ENCODE measurements around the gene SNX19. TPM values are rescaled to one million over a fixed set of nuclear protein-coding genes. Genes with fewer than 3 reads are reported as not detected.

SNX19 gene
- total and polyA plus RNA-seq, 2 of the 4 experiments (the other 2 are of a cell fraction) = 35.9 to 113 TPM

DNA sequence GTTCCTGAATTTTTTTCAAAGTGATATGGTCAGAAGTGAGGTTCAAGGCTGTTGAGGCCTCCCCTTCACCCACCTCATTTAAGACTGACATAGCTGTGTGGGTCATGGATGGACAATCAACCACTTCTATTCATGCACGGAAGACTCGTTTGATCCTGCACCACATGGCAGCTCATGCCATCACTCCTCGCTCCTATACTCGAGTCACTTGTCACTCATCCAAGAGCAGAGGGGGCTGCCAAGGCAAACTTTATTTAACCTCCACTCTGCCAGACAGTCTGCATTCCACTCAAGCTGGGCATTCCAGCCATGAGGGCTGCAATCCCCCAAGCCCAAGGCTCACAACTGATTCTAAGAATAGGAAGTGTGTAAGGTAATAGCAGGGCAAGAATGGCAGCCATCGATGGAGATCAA is 34.1 kb downstream of the SNX19 start:
- 62% methylated on average over 2 of the region's 5 CpGs; no CpG with 5 or more reads in 1 of the 2 experiments for WGBS, 2 experiments (ENCODE audit: extremely low coverage in 2 of 2, insufficient read length in 1 of 2)
- peaks cover 10 to 34% of the 10 kb centered on the region in 2 experiments; a peak in 3 of 4 replicates for H3K79me1 ChIP-seq (ENCODE audit: low read depth in 1 of 2, low read length in 2 of 2)
- H3K4me1 ChIP-seq (ENCODE audit: control insufficient read depth, insufficient read depth, low read length) = peaks cover 4% of the 10 kb centered on the region; the same call in 1 of the 2 replicates
- H2AK5ac ChIP-seq (ENCODE audit: low read depth, low read length) = no peak overlapping the region; the same call in 1 of the 2 replicates
- H2BK120ac ChIP-seq (ENCODE audit: low read depth, low read length) = no peak overlapping the region
- no peaks in the 10 kb centered on the region for H3K27me3 ChIP-seq (ENCODE audit: control insufficient read depth, insufficient read depth, low read length)
- no peaks in the 10 kb centered on the region for H3K9me3 ChIP-seq (ENCODE audit: control insufficient read depth, insufficient read depth, low read length)
- H3K9ac ChIP-seq (ENCODE audit: low read depth, low read length) = no peak overlapping the region
- peaks cover 7% of the 10 kb centered on the region; the same call in 1 of the 2 replicates for H3K9me1 ChIP-seq (ENCODE audit: insufficient read depth, low read length)
- H4K5ac ChIP-seq (ENCODE audit: low read depth, low read length) = no peak overlapping the region
- no peak overlapping the region for H2AFZ ChIP-seq (replicated peaks; ENCODE audit: low read length, poor library complexity)
- intact Hi-C loops (cut with micrococcal nuclease) = loop anchor here (5.0 kb wide), 1 partner anchor 880 kb away; the partner anchor contains the start of gene PRDM10
- no peak overlapping the region for H3K18ac ChIP-seq (ENCODE audit: low read depth, low read length)
- H3K23ac ChIP-seq (ENCODE audit: low read depth, low read length) = no peak overlapping the region
- in situ Hi-C loops (cut with MboI; ENCODE audit: low sequenced_read_pairs) = no loop called here
- ATAC-seq (ENCODE audit: low read depth) (no peak), DNase-seq (no peak)
- ChIA-PET POLR2A (ENCODE audit: unreplicated experiment) (no interaction called here), CTCF (interaction anchor here (0.7 to 0.9 kb wide), 2 partner anchors 12 to 13 kb away, joined by 3 read pairs; no protein-coding TSS in a partner anchor)
- H4K91ac ChIP-seq (ENCODE audit: insufficient read depth, low read depth, low read length) = no peak overlapping the region
- H3K56ac ChIP-seq (ENCODE audit: extremely low read depth, insufficient read depth, low read length) = no peak overlapping the region
- TF ChIP-seq BHLHE40 (IDR thresholded peaks at IDR 0.05; ENCODE audit: low read depth, low read length) (no peak), CEBPB (IDR thresholded peaks at IDR 0.05; ENCODE audit: low read depth, low read length) (no peak), MXI1 (IDR thresholded peaks at IDR 0.05; ENCODE audit: borderline replicate concordance, low read depth, low read length) (no peak), MAFK (IDR thresholded peaks at IDR 0.05; ENCODE audit: low read depth, low read length) (no peak), POLR2A (IDR thresholded peaks at IDR 0.05; ENCODE audit: low read depth, low read length) (no peak)
- TF ChIP-seq, protein P1, sequence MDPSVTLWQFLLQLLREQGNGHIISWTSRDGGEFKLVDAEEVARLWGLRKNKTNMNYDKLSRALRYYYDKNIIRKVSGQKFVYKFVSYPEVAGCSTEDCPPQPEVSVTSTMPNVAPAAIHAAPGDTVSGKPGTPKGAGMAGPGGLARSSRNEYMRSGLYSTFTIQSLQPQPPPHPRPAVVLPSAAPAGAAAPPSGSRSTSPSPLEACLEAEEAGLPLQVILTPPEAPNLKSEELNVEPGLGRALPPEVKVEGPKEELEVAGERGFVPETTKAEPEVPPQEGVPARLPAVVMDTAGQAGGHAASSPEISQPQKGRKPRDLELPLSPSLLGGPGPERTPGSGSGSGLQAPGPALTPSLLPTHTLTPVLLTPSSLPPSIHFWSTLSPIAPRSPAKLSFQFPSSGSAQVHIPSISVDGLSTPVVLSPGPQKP (IDR thresholded peaks at IDR 0.05; ENCODE audit: borderline replicate concordance, low read depth, low read length) = no peak
- H2BK15ac ChIP-seq (ENCODE audit: low read depth, low read length) = no peak overlapping the region
- H3K27ac ChIP-seq (ENCODE audit: insufficient read depth, low read length) = no peak overlapping the region
- no peak overlapping the region for H2BK5ac ChIP-seq (ENCODE audit: low read depth, low read length, poor library complexity, severe bottlenecking)
- H4K20me1 ChIP-seq (ENCODE audit: insufficient read depth, low read length) = no peaks in the 10 kb centered on the region
- no TSS peak for BruUV-seq (replicated peaks)
- H3K4me2 ChIP-seq (ENCODE audit: low read depth, low read length) = no peak overlapping the region
- no peak overlapping the region for H2BK20ac ChIP-seq (ENCODE audit: low read depth, low read length)
- peaks cover 54% of the 10 kb centered on the region for H3K36me3 ChIP-seq (ENCODE audit: control insufficient read depth, insufficient read depth, low read length)
- dilution Hi-C loops (cut with HindIII; ENCODE audit: low sequenced_read_pairs, unreplicated experiment) = no loop called here
- H4K8ac ChIP-seq (ENCODE audit: low read depth in 2 of 2, low read length in 2 of 2) = no peak overlapping the region
- H3K14ac ChIP-seq (replicated peaks; ENCODE audit: low read depth, low read length) = no peak overlapping the region
- no peak overlapping the region for H3K4me3 ChIP-seq (ENCODE audit: insufficient read depth, low read depth, low read length)
- H2AK9ac ChIP-seq (replicated peaks; ENCODE audit: low read depth, low read length, poor library complexity) = peak overlapping the region; percentile 33
- H3K4ac ChIP-seq (ENCODE audit: low read depth, low read length) = 0 out of 2 replicates have a peak overlapping the region, but pooled peaks have one; percentile 9
